Endothelial cell (in vitro differentiated cells): Measurements from ENCODE around the gene ATP5ME. TPM values are rescaled to one million over a fixed set of nuclear protein-coding genes. Genes with fewer than 3 reads are reported as not detected.

Source experiments
- DNase-seq: peaks from one replicate; pipeline ENCODE4 v3.0.0; 2021; ENCODE audit warnings: low spot score
- H3K27ac Mint-ChIP-seq: one replicate; pipeline ENCODE4 v1.8.0; 2021; ENCODE audit warnings: mixed read lengths, inconsistent platforms; ENCODE audit not compliant: unreplicated experiment
- H3K27me3 Mint-ChIP-seq: one replicate; pipeline ENCODE4 v1.8.0; 2021; ENCODE audit warnings: mild to moderate bottlenecking, moderate library complexity, mixed read lengths, inconsistent platforms; ENCODE audit not compliant: unreplicated experiment
- H3K36me3 Mint-ChIP-seq: one replicate; pipeline ENCODE4 v1.8.0; 2021; ENCODE audit warnings: mild to moderate bottlenecking, low read depth, mixed read lengths, inconsistent platforms; ENCODE audit not compliant: unreplicated experiment
- H3K4me1 Mint-ChIP-seq: one replicate; pipeline ENCODE4 v1.8.0; 2021; ENCODE audit warnings: mild to moderate bottlenecking, mixed read lengths, inconsistent platforms; ENCODE audit not compliant: unreplicated experiment
- H3K4me3 Mint-ChIP-seq: one replicate; pipeline ENCODE4 v1.8.0; 2021; ENCODE audit warnings: mild to moderate bottlenecking, mixed read lengths, inconsistent platforms; ENCODE audit not compliant: unreplicated experiment
- H3K9me3 Mint-ChIP-seq: one replicate; pipeline ENCODE4 v1.8.0; 2021; ENCODE audit warnings: mixed read lengths, inconsistent platforms; ENCODE audit not compliant: unreplicated experiment
- CTCF ChIP-seq: fragments of 200-600 bp; sonication (generic); IDR thresholded peaks from one replicate; pipeline ENCODE4 v1.5.0; 2021; ENCODE audit warnings: antibody characterized with exemption; ENCODE audit not compliant: unreplicated experiment
- long read RNA-seq: library from polyadenylated mRNA; unstranded; transcript quantifications from one replicate; pipeline ENCODE4 v2.0.0, GENCODE V29; 2020; ENCODE audit not compliant: unreplicated experiment
- total RNA-seq: library from RNA; stranded (reverse); fragmentation: NEBNext Ultra II Directional; extraction: Animal tissue kit (Norgen Biotek cat#: 25700); gene quantifications from one replicate; pipeline ENCODE4 v1.2.1, GENCODE V29; 2021; ENCODE audit not compliant: unreplicated experiment

ATP5ME gene
- total RNA-seq = 289 TPM
- long read RNA-seq, transcript ATP5ME-201 (4 exons, 365 nt) = major isoform, 72 of 74 reads
- long read RNA-seq, partial matches to known transcripts = 0 of 74 reads
- long read RNA-seq, other reads (novel, unspliced or antisense) = 1 of 74 reads

GRCh38 chr4:674172-675035 is at the start of gene ATP5ME, which contains the start of gene MYL5:
Gene ATP5ME, minus strand, starts transcription at chr4:674276. Its CDS starts 29 bp downstream, at chr4:674247.
Gene MYL5, plus strand, starts transcription at chr4:674542. Its CDS starts 3,485 bp downstream, at chr4:678027.
- Mint-ChIP-seq H3K9me3 (no peaks in the 10 kb centered on the region), H3K27ac (peak within 1 kb of the TSS; percentile 88), H3K4me1 (peaks cover 7% of the 10 kb centered on the region), H3K36me3 (peaks cover 14% of the 10 kb centered on the region), H3K27me3 (peaks cover 18% of the 10 kb centered on the region), H3K4me3 (peak within 1 kb of the TSS; percentile 94)
- TF ChIP-seq CTCF = peak; percentile 99
- peak; percentile 97 for DNase-seq

- Mint-ChIP-seq H3K9me3 (no peaks in the 10 kb centered on the region), H3K36me3 (peaks cover 28% of the 10 kb centered on the region), H3K27ac (no peak overlapping the region), H3K27me3 (peaks cover 22% of the 10 kb centered on the region), H3K4me3 (peak overlapping the region; percentile 65), H3K4me1 (peaks cover 10% of the 10 kb centered on the region)
- no peak for DNase-seq
- TF ChIP-seq CTCF = no peak
Observed at GRCh38 chr4:722851-723360, 48.8 kb upstream of the ATP5ME start.

GRCh38 chr4:722169-722725 is 48.2 kb upstream of the ATP5ME start:
- no peak overlapping the region for H3K4me3 Mint-ChIP-seq
- H3K27ac Mint-ChIP-seq = no peak overlapping the region
- TF ChIP-seq CTCF = no peak
- DNase-seq = no peak
- H3K4me1 Mint-ChIP-seq = peaks cover 10% of the 10 kb centered on the region
- peaks cover 22% of the 10 kb centered on the region for H3K27me3 Mint-ChIP-seq
- peaks cover 28% of the 10 kb centered on the region for H3K36me3 Mint-ChIP-seq
- H3K9me3 Mint-ChIP-seq = no peaks in the 10 kb centered on the region

- Mint-ChIP-seq H3K9me3 (no peaks in the 10 kb centered on the region), H3K36me3 (peaks cover 28% of the 10 kb centered on the region), H3K4me3 (peak overlapping the region; percentile 51), H3K27me3 (peaks cover 21% of the 10 kb centered on the region), H3K27ac (no peak overlapping the region), H3K4me1 (peaks cover 9% of the 10 kb centered on the region)
- TF ChIP-seq CTCF = no peak
- no peak for DNase-seq
Observed at GRCh38 chr4:721261-722168, 47.4 kb upstream of the ATP5ME start.
